Renal cortex interstitium (tissue), 15 donors: ENCODE data around the gene NPSR1. TPM values are rescaled to one million over a fixed set of nuclear protein-coding genes. Genes with fewer than 3 reads are reported as not detected.
"Not testable (repeated sequence)": the region's sequence is repeated elsewhere in the genome, so short reads cannot be mapped to it uniquely, and the experiment has no call there.

ENCODE experiments used
- DNase-seq, 11 donors: peaks; one replicate each; pipeline ENCODE4 v3.0.0-alpha.2; 2013; ENCODE audit warnings: low read depth in 9 of 11, low spot score in 4 of 11; ENCODE audit errors: extremely low read depth in 1 of 11
- long read RNA-seq, 16 experiments: transcript quantifications; one replicate each; lab custom pipeline, GENCODE V29; 2026
- polyA plus RNA-seq, 3 donors: library from polyadenylated mRNA; unstranded; fragments of 120-200 nt; gene quantifications; one replicate each; pipeline ENCODE4 v1.2.1, GENCODE V29; 2013; ENCODE audit not compliant: insufficient read length in 3 of 3

Gene NPSR1
- under 1 TPM in 1 of 3 donors, not detected in 2; 0.21 TPM for polyA plus RNA-seq
- long read RNA-seq, donor 1, result 0 reads
- long read RNA-seq, donor 2, result 0 reads
- long read RNA-seq, donor 3, result 0 reads
- long read RNA-seq, donor 4, result 0 reads
- long read RNA-seq, donor 5, result 0 reads
- long read RNA-seq, donor 6, result 0 reads
- long read RNA-seq, donor 7, partial matches to known transcripts, result 97 of 97 reads
- long read RNA-seq, donor 7, other reads (novel, unspliced or antisense), result 0 of 97 reads
- long read RNA-seq, donor 8, result 0 reads
- long read RNA-seq, donor 9, result 0 reads
- long read RNA-seq, donor 10, result 0 reads
- long read RNA-seq, donor 11, result 0 reads
- long read RNA-seq, donor 12, result 0 reads
- long read RNA-seq, donor 13, result 0 reads
- long read RNA-seq, donor 14, result 0 reads
- long read RNA-seq, donor 15, result 0 reads
- long read RNA-seq, donor 16, partial matches to known transcripts, result 0 of 13 reads
- long read RNA-seq, donor 16, other reads (novel, unspliced or antisense), result 13 of 13 reads

GRCh38 chr7:34657632-34658268 is at the start of gene NPSR1:
NPSR1 (plus strand) TSS chr7:34658218; CDS start chr7:34658413, 195 bp downstream.
- no peak for DNase-seq

DNA sequence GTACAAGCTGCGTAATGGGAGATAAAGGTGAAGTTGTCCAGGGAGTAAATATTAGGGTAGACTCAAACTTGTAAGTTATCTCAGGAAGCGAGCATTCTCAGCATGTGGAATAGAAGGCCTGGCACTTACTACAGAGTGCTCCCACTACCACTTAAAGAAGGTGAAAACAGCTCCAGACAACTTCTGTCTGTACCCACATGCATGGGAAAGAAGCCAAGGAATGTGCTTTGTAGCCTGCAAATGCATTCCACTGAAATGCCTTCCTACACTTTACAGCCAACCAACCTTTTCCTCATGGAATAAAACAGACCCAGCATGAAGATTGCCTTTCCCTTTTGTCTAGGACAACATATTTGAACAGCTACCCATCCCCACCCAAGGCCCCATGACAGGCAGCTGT is 45.4 kb upstream of the NPSR1 start:
- DNase-seq, result no peak

- no peak for DNase-seq
Observed at GRCh38 chr7:34620425-34620824, 37.6 kb upstream of the NPSR1 start.

GRCh38 chr7:34622182-34622581 is 35.8 kb upstream of the NPSR1 start:
- no peak for DNase-seq

- no peak for DNase-seq
Observed at GRCh38 chr7:34622771-34623250, 35.2 kb upstream of the NPSR1 start.

DNA sequence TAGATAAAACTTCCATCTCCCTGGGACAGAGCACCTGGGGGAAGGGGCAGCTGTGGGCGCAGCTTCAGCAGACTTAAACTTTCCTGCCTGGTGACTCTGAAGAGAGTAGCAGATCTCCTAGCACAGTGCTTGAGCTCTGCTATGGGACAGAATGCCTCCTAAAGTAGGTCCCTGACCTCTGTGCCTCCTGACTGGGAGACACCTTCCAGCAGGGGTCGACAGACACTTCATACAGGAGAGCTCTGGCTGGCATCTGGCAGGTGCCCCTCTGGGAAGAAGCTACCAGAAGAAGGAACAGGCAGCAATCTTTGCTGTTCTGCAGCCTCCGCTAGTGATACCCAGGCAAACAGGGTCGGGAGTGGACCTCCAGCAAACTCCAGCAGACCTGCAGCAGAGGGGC is 29.4 kb upstream of the NPSR1 start:
- not testable (repeated sequence) for DNase-seq

DNA sequence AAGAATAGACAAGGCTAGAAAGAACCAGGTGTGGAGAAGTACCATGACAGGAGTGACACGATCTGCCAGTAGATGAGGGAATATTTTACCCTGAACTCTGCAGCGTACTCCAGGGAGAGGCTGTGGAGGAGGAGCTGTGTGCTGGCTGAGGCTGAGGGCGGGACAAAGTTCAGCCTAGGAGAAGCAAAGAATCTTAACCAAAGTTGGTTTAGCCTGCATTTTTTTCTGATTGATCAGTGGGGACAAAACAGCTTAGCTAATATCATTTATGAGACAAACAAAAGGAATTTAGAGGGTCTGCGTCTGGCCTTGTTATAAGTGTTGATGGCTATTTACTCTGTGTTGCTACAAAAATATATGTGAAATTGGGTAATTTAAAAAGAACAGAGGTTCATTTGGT is 5.2 kb upstream of the NPSR1 start:
- DNase-seq, result no peak

DNA sequence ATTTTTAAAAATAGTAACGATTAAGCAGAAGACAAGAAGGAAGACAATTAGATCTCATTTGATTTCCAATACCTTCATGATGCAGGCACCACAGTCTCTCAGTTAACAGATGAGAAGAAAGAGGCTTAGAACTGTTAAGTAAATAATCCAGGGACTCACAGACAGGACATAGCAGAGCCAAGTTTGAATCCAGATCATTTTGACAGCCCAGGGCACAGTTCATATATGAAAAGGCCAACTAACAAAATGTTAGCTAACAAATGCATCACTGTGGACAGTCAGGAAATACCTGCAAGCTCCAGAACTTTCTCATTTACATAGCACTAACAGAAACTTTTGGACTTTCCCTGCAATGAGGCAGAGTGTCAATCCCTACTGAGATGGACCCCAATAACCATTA is 4.2 kb upstream of the NPSR1 start:
- no peak for DNase-seq

GRCh38 chr7:34655384-34655783 is 2.6 kb upstream of the NPSR1 start:
- no peak for DNase-seq

GRCh38 chr7:34656041-34656440 is 2.0 kb upstream of the NPSR1 start:
- no peak for DNase-seq

DNA sequence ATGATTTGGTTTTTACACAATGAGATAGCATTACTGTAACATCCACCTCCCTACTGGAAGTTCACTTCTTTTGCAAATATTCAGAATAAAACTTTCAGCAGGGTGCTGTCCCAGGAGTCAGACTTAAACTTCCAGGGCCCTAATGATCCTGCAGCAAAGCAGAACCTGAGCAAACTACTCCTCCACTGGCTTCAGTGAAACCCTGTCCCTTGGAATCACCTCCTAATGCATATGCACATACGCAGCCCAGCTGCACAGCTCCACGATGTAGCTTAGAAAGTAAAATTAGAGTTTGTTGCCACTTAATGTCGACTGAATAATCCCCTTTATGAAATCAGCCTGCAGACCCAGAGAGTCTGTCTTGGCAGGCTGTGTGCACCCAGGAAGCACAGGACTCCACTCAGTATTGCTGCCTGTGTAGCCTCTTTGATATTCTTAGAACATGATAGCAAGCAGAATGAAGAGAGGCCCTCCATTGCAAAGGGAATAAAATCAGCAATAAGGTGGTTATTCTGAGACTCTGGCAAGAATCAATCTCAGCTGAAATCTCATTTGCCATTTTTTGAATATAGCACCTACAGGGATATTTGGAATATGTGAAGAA is 1.6 kb downstream of the NPSR1 start:
- DNase-seq, result no peak

DNA sequence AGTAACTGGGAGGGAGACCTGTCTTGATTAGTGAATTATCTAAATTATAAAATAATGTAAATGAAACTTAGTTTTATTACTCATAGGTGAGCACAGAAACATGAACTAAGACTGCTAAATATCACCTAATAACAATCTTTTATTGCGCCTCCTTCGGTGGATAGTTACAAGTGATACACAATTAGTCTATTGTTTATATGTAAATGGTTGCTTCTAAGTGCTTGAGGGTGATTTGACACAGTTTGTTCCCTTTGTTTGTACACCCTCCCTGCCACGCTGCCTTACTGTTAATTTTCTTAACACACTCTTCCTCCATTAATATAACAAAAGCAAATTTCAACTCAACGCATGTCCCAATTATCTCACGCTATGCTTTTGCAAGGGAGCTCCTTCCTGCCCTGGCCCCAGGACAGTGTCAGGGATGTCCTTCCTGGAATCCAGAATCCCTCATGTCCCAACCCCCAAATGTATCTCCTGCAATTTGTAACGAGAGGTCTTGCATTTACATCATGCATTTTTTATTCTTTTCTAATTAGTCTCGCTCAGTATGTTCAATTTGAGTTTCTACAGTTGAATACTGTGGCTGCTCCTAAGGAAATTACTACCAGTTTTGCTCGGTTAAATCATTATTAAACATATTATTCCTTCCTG is 4.2 kb downstream of the NPSR1 start:
- DNase-seq, result no peak

GRCh38 chr7:34664755-34665154 is 6.7 kb downstream of the NPSR1 start:
- DNase-seq, result no peak

DNA sequence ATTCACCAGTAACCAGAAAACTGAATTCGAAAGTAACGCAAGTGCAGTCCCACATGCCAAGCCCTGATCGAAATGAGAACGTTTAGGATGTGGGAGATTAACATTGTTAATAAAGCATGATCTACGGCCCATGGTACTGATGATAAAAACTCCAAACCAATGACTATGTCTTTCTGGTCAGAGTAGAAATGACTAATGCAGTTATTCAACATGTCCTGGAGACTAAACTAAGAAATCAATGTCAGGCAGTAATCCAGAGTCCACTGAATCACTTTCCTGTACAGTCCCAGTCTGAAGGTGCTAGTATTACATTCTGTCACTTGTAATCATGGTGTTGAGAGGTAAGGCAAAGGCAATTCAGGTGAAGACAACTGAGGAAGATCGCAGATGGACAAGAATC is 14.4 kb downstream of the NPSR1 start:
- no peak for DNase-seq

DNA sequence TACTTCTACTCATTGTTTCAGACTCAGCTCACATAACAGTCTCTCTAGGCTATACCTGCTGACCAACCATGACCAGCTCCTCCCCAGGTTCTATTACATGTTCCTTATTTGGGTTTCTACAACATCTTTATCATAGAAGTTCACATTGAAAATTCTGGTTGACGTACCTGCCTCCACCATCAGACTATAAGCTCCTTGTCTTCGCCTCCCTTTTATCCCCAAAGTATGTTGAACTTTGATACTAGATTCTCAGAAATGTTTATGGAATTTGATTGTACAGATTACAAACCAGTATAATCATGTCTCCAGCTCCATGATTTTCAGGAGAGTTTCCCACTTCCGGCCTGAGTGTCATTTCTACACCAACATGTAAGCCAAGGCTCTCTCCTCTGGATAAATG is 15.0 kb downstream of the NPSR1 start:
- no peak for DNase-seq

DNA sequence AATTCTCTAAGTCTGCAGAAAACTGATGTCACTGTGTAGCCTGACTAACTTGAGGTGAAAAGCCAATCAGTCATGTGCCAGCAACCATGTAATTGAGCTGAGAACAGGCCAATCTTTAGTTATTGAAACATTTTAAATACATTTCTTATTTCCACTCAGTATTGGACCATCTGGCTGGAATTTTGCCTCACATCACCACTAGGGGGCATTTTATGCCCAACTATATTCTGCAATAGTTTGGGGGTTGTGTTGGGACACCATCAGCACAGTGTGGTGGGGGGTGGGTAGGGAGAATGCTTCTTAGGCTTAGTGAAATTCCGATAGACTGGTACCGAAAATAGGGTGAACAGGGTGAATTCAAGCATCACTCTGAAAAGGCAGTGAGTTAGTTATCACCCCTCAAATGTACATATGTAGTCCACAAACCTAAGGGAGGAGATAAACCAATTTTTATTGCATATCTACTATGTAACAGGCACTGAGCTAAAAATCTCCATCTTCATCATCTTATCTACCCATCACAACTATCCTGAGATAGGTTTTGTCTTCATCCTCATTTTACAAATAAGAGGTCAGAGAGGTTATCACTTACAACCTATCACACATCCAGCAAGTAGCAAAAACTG is 17.8 kb downstream of the NPSR1 start:
- peak in 4 of 11 donors; percentile 3 to 11 (median 7) for DNase-seq

DNA sequence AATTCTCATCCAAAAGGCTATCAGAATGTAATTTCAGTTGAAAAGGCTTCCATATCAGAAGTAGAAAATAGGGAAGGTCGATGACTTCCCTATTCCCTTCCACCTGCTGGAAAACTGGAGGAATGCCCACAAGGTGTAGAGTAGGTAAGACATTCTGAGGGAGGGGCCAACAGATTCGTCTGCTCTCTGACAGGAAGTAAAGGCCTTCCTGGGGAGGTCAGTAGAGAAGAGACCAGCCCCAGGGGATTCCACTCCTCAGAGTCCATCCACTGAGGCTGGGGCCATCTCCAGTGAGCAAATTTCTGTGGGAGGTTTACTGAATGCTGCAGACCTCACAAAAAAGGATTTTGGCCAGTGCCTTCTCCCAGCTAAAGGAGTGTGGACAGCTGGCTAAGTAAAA is 19.5 kb downstream of the NPSR1 start:
- DNase-seq, result no peak

- no peak for DNase-seq
Observed at GRCh38 chr7:34687529-34687928, 29.5 kb downstream of the NPSR1 start.

DNA sequence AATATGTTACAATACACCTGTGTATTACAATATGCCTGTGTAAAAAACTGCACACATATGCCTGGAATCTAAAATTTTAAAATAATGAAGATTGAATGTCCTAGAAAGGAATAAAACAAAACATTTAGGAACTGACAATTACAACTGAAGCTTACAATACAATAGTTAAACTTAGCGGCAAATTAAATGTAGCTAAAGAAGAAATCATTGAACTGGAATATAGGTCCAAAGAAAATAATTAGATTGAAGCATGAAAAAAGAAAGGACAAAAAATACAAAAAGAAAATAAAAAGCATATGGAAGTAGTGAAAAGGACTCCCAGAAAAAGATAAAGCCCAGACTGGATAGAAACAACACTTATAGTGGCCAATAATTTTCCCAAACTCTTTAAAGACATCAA is 38.4 kb downstream of the NPSR1 start:
- no peak for DNase-seq
